RWPE1 (cell line): ENCODE results near the gene CCL3.

ENCODE experiments used
- CTCF ChIA-PET: fragments of 350-600 bp; sonication (Branson Sonifier 250); formaldehyde crosslinking; extraction: SDS; loops from one replicate; lab custom pipeline; 2021; lab: Yijun Ruan, JAX
- POLR2A ChIA-PET: fragments of 400-600 bp; formaldehyde crosslinking; extraction: SDS; loops from one replicate; lab custom pipeline; 2020; ENCODE audit warnings: antibody characterized with exemption; ENCODE audit not compliant: low non-redundant PET; lab: Yijun Ruan, JAX
- DNase-seq: peaks from one replicate; pipeline ENCODE4 v3.0.0; 2012; ENCODE audit warnings: low spot score
- H3K27ac ChIP-seq: fragments of 450-650 bp; 2 replicates; pipeline ENCODE4 v1.5.1; 2017
- CTCF ChIP-seq: fragments of 450-650 bp; conservative IDR thresholded peaks from 2 replicates; pipeline ENCODE4 v1.5.1; 2017; ENCODE audit warnings: low read depth, mild to moderate bottlenecking

The CCL3 gene

DNA sequence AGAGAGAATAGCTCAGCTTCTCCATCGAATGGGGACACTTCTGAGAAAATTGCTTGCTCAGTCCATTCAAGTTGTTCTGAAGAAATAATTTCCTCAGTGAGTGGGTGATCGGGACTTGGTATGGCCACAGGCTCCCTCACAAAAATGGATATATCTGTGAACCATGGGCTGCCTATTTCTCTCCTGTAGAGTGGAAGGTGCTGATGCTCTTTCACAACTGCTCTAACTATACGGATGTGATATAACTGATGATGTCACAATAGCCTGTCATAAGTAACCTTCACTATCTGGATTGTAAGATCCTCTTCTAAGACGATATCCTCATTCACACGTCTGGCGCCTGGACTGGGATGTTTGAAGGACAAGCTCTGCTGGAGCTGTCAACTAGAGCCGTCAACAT lies 30.5 kb downstream of the CCL3 start:
- TF ChIP-seq CTCF, result no peak
- CTCF ChIA-PET, result no interaction called here
- DNase-seq, result no peak

GRCh38 chr17:36057911-36058310 lies 32.0 kb downstream of the CCL3 start:
- no peak overlapping the region for H3K27ac ChIP-seq
- CTCF ChIA-PET, result no interaction called here
- POLR2A ChIA-PET, result no interaction called here
- TF ChIP-seq CTCF, result no peak
- DNase-seq, result no peak

More for the DNA sequence above, 30.5 kb downstream of the CCL3 start:
- no peak overlapping the region for H3K27ac ChIP-seq
- POLR2A ChIA-PET, result no interaction called here

GRCh38 chr17:36055921-36056520 lies 33.9 kb downstream of the CCL3 start:
- POLR2A ChIA-PET, result no interaction called here
- no peak for TF ChIP-seq CTCF
- CTCF ChIA-PET, result interaction anchor here (0.6 kb wide), 1 partner anchor 88 kb away, joined by 3 read pairs; no protein-coding TSS in a partner anchor
- DNase-seq, result no peak
- no peak overlapping the region for H3K27ac ChIP-seq

GRCh38 chr17:36055171-36055570 lies 34.8 kb downstream of the CCL3 start:
- TF ChIP-seq CTCF, result no peak
- CTCF ChIA-PET, result no interaction called here
- POLR2A ChIA-PET, result no interaction called here
- DNase-seq, result no peak
- H3K27ac ChIP-seq, result no peak overlapping the region

GRCh38 chr17:36049643-36050042 lies 40.3 kb downstream of the CCL3 start:
- ChIA-PET CTCF (interaction anchor here (0.6 kb wide), 1 partner anchor 72 kb away, joined by 3 read pairs; no protein-coding TSS in a partner anchor), POLR2A (no interaction called here)
- DNase-seq, result no peak
- TF ChIP-seq CTCF, result no peak
- H3K27ac ChIP-seq, result no peak overlapping the region

GRCh38 chr17:36048066-36048465 lies 41.9 kb downstream of the CCL3 start:
- no peak for DNase-seq
- no peak overlapping the region for H3K27ac ChIP-seq
- POLR2A ChIA-PET, result no interaction called here
- CTCF ChIA-PET, result no interaction called here
- no peak for TF ChIP-seq CTCF
